ENCODE results near the gene ISLR2.

ISLR2 gene

GRCh38 chr15:74175271-74176191 is 45.1 kb downstream of the ISLR2 start:
- DNase-seq (ENCODE audit: extremely low read depth in 1 of 2, low read depth in 1 of 2), result no peak

- no peak for DNase-seq (ENCODE audit: extremely low read depth in 1 of 2, low read depth in 1 of 2)
Observed at GRCh38 chr15:74176262-74177214, 46.2 kb downstream of the ISLR2 start.

DNA sequence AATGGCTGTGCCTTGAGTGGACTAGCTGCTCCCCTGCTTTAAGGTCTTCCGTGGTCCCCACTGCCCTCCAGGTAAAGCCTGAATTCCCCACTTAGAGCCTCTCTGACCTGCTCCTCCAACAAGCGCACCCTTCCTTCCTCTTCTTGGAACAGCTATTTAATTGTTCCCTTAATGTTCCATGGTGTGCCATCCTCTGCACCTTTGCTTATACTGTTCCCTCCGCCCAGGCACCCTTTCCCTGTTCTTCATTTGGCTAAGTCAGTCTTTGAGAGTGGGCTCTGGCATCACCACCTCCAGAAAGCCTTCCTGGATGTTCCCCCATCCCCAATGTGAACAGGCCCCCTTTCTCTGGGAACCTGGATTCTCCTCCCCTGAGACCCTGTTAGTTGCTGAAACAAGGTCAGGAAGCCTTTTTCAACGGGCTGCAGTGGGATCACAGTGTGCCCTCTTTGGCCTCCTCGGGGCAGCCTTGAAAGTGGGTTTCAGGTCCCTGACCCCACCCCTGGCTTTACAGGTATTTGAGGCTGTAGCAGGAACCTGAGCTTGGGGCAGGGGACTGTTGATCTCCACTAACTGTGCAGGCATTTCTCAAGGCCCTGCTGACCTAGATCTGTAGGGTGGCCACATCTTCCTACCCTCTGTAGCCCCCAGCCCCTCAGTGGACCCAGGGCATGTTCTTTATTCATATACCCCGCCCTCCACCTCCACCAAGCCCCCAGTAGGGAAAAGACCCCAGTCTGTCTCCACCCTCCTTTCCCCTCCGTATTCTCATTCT is 48.1 kb downstream of the ISLR2 start:
- no peak for DNase-seq (ENCODE audit: extremely low read depth in 1 of 2, low read depth in 1 of 2)

- DNase-seq (ENCODE audit: extremely low read depth in 1 of 2, low read depth in 1 of 2), result no peak
Observed at GRCh38 chr15:74179101-74179841, 48.9 kb downstream of the ISLR2 start.

DNA sequence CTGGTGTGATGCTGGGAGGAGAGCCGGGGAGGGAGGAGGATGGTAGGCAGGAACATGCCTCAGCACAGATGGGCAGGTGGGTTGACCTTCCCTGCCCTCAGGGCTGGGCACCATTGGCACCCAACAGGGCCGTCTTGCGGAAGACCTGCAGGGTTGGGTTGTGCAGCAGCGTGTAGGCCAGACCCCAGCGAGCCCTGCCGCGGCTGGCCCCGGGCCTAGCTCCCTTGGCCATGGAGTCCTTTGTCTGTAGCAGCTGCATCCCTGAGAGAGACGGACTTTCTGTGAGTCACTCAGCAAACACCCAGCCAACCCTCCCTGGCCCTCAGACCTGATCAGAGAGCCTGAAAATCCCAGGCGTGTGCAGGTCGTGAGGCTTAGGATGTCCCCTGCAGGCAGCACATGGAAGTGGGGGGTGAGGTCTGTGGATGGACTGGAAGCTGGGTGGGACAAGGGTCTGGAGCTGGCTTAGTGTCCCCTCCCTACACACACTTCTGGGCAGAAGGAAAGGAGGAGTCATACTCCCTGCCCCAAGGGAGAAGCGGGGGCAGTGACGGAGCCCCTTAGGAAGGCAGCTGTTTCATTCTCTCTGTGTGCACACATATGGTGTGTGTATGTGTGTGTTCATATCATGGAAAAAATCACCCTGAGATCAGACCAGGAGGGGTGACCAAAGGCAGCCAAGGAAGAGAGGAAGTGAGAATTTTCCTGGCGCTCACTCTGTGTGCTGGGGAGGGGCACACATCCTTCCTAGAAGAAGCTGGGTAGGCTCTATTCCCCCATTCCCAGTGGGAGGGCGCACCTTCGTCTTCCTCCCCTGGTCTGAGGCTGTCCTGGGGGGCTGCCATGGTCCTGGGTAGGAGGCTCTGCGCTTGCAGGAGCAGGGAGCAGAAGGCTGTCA is 49.8 kb downstream of the ISLR2 start:
- no peak for DNase-seq (ENCODE audit: extremely low read depth in 1 of 2, low read depth in 1 of 2)

DNA sequence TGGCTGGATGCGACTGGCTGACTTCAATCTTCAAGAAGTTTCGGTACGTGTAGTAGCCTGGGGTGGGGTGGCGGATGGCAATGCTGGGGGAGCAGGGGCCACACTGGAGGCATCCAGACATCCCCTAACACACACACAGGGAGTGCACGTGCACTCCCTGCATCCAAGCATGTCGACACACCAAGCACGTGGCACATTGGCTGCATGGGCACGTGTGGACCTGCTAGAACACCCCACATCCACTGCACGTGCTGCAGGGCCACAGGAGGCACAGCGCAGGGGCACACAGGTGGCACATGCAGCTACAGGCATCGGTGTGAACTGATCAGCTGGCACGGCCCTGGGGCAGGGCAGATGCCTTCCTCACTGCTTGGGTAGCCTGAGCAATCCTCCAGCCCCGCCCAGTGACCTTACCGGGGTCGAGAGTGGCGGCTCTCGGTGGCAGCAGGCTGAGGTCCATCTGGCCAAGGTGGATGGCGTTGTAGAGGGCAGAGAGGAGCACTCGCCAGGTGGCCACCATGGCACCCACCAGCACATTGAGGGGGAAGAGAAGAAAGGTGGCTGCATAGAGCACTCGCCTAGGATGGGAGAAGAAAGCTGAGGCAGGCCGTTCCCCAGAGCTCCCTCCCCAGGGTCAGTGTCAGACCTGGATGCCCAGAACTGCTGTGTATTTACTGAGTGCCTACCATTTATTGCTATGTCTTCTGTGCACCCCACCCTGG is 50.7 kb downstream of the ISLR2 start:
- DNase-seq (ENCODE audit: extremely low read depth in 1 of 2, low read depth in 1 of 2), result no peak

GRCh38 chr15:74182131-74182530 is 51.7 kb downstream of the ISLR2 start:
- no peak for DNase-seq (ENCODE audit: extremely low read depth in 1 of 2, low read depth in 1 of 2)

GRCh38 chr15:74184582-74185091 is 54.3 kb downstream of the ISLR2 start:
- DNase-seq (ENCODE audit: extremely low read depth in 1 of 2, low read depth in 1 of 2), result no peak

GRCh38 chr15:74185710-74186348 is 55.4 kb downstream of the ISLR2 start:
- no peak for DNase-seq (ENCODE audit: extremely low read depth in 1 of 2, low read depth in 1 of 2)

Measured in activated CD8-positive, alpha-beta memory T cell treated with anti-CD3 and anti-CD28 coated beads for 1 hour (primary cell).